Measurements from ENCODE around the gene KIAA1671.

The KIAA1671 gene

GRCh38 chr22:25045159-25045558 is 92.6 kb downstream of the KIAA1671 start:
- no peak for DNase-seq (ENCODE audit: low read depth)

GRCh38 chr22:25048071-25048470 is 95.6 kb downstream of the KIAA1671 start:
- no peak for DNase-seq (ENCODE audit: low read depth)

GRCh38 chr22:25048659-25049647 is 96.4 kb downstream of the KIAA1671 start:
- DNase-seq (ENCODE audit: low read depth), result no peak

GRCh38 chr22:25049770-25050169 is 97.3 kb downstream of the KIAA1671 start:
- no peak for DNase-seq (ENCODE audit: low read depth)

GRCh38 chr22:25050566-25050965 is 98.0 kb downstream of the KIAA1671 start:
- no peak for DNase-seq (ENCODE audit: low read depth)

- no peak for DNase-seq (ENCODE audit: low read depth)
Measured at GRCh38 chr22:25051073-25051472, 98.6 kb downstream of the KIAA1671 start.

GRCh38 chr22:25051983-25052710 is 99.6 kb downstream of the KIAA1671 start:
- no peak for DNase-seq (ENCODE audit: low read depth)

GRCh38 chr22:25053153-25053805 is 100.8 kb downstream of the KIAA1671 start:
- no peak for DNase-seq (ENCODE audit: low read depth)

GRCh38 chr22:25054943-25055511 is 102.5 kb downstream of the KIAA1671 start:
- DNase-seq (ENCODE audit: low read depth), result no peak

GRCh38 chr22:25057013-25057881 is 104.7 kb downstream of the KIAA1671 start:
- no peak for DNase-seq (ENCODE audit: low read depth)

GRCh38 chr22:25059438-25059837 is 106.9 kb downstream of the KIAA1671 start:
- no peak for DNase-seq (ENCODE audit: low read depth)

GRCh38 chr22:25060522-25061071 is 108.1 kb downstream of the KIAA1671 start:
- DNase-seq (ENCODE audit: low read depth), result no peak

GRCh38 chr22:25061134-25061533 is 108.6 kb downstream of the KIAA1671 start:
- no peak for DNase-seq (ENCODE audit: low read depth)

- DNase-seq (ENCODE audit: low read depth), result no peak
Measured at GRCh38 chr22:25061605-25062376, 109.3 kb downstream of the KIAA1671 start.

- DNase-seq (ENCODE audit: low read depth), result no peak
Measured at GRCh38 chr22:25062386-25063085, 110.0 kb downstream of the KIAA1671 start.

- no peak for DNase-seq (ENCODE audit: low read depth)
Measured at GRCh38 chr22:25064894-25065560, 112.5 kb downstream of the KIAA1671 start.

- DNase-seq (ENCODE audit: low read depth), result no peak
Measured at GRCh38 chr22:25066861-25067435, 114.4 kb downstream of the KIAA1671 start.

GRCh38 chr22:25067851-25068421 is 115.4 kb downstream of the KIAA1671 start:
- no peak for DNase-seq (ENCODE audit: low read depth)

Measured in non-pigmented ciliary epithelial cell (primary cell).